ENCODE measurements around the gene GP1BB.

GRCh38 chr22:19716829-19717105, 6.6 kb upstream of the GP1BB start:
- TF ChIP-seq MAX (IDR thresholded peaks at IDR 0.05; ENCODE audit: insufficient read depth, insufficient read length) (no peak), POLR2A (IDR thresholded peaks at IDR 0.05; ENCODE audit: low read depth, low read length) (no peak), CTCF (IDR thresholded peaks at IDR 0.05; ENCODE audit: extremely low read depth in 1 of 2, insufficient read depth in 1 of 2, low read depth in 1 of 2, low read length in 2 of 2) (no peak), EZH2 (IDR thresholded peaks at IDR 0.05; ENCODE audit: borderline replicate concordance, low read depth, low read length, severe bottlenecking) (no peak), POLR2AphosphoS5 (IDR thresholded peaks at IDR 0.05; ENCODE audit: insufficient read depth, low read depth, low read length) (no peak), FOS (IDR thresholded peaks at IDR 0.05; ENCODE audit: borderline replicate concordance, insufficient read depth, low read length) (no peak), MYC (IDR thresholded peaks at IDR 0.05; ENCODE audit: low read depth, low read length) (no peak)

All from endothelial cell of umbilical vein (primary cell).